Trophoblast cell (in vitro differentiated cells and primary cell): Measurements from ENCODE around the gene BLOC1S3.

ENCODE experiments used
- DNase-seq, 2 donors: peaks; one replicate each; pipeline ENCODE4 v3.0.0-alpha.2; 2016
- H2AFZ ChIP-seq: 2 replicates; pipeline ENCODE4 v1.6.1; 2013; ENCODE audit warnings: low read length, moderate library complexity, mild to moderate bottlenecking; ENCODE audit not compliant: insufficient read depth, poor library complexity
- H2AK5ac ChIP-seq: 2 replicates; pipeline ENCODE4 v1.6.1; 2013; ENCODE audit warnings: mild to moderate bottlenecking, low read length
- H2BK120ac ChIP-seq: 2 replicates; pipeline ENCODE4 v1.6.1; 2013; ENCODE audit warnings: low read length, mild to moderate bottlenecking, moderate library complexity; ENCODE audit not compliant: insufficient read depth, poor library complexity
- H2BK12ac ChIP-seq: 2 replicates; pipeline ENCODE4 v1.6.1; 2013; ENCODE audit warnings: mild to moderate bottlenecking, low read length, moderate library complexity
- H2BK5ac ChIP-seq: 2 replicates; pipeline ENCODE4 v1.6.1; 2013; ENCODE audit warnings: low read length, low read depth, moderate library complexity, mild to moderate bottlenecking; ENCODE audit not compliant: poor library complexity
- H3K14ac ChIP-seq: 2 replicates; pipeline ENCODE4 v1.6.1; 2013; ENCODE audit warnings: mild to moderate bottlenecking, low read length
- H3K18ac ChIP-seq: 2 replicates; pipeline ENCODE4 v1.6.1; 2013; ENCODE audit warnings: mild to moderate bottlenecking, low read length
- H3K23ac ChIP-seq: 2 replicates; pipeline ENCODE4 v1.6.1; 2013; ENCODE audit warnings: low read length
- H3K27ac ChIP-seq: 2 replicates; pipeline ENCODE4 v1.5.1; 2013; ENCODE audit warnings: low read depth, mild to moderate bottlenecking, inconsistent platforms, low read length, moderate library complexity
- H3K27me3 ChIP-seq: 2 replicates; pipeline ENCODE4 v1.6.1; 2013; ENCODE audit warnings: inconsistent platforms, mild to moderate bottlenecking, low read length, moderate library complexity; ENCODE audit not compliant: insufficient read depth
- H3K36me3 ChIP-seq, 2 experiments: 1 replicate in 1 of 2; 2 replicates in 1 of 2; pipeline ENCODE4 v1.6.1; 2013; ENCODE audit warnings: low read length in 2 of 2, mild to moderate bottlenecking in 2 of 2, moderate library complexity in 1 of 2; ENCODE audit not compliant: insufficient read depth in 2 of 2, control insufficient read depth in 1 of 2
- H3K4ac ChIP-seq: 2 replicates; pipeline ENCODE4 v1.6.1; 2013; ENCODE audit warnings: low read depth, mild to moderate bottlenecking, low read length, moderate library complexity
- H3K4me1 ChIP-seq, 2 experiments: 1 replicate in 1 of 2; 2 replicates in 1 of 2; pipeline ENCODE4 v1.6.1; 2013; ENCODE audit warnings: low read length in 2 of 2, mild to moderate bottlenecking in 2 of 2, moderate library complexity in 1 of 2; ENCODE audit not compliant: insufficient read depth in 2 of 2, control insufficient read depth in 1 of 2
- H3K4me2 ChIP-seq: 2 replicates; pipeline ENCODE4 v1.6.1; 2013; ENCODE audit warnings: inconsistent platforms, mild to moderate bottlenecking, low read length, moderate library complexity
- H3K4me3 ChIP-seq: 2 replicates; pipeline ENCODE4 v1.5.1; 2013; ENCODE audit warnings: mild to moderate bottlenecking, low read depth, low read length, inconsistent platforms
- H3K79me1 ChIP-seq: one replicate; pipeline ENCODE4 v1.6.1; 2013; ENCODE audit warnings: low read length
- H3K79me2 ChIP-seq: 2 replicates; pipeline ENCODE4 v1.6.1; 2013; ENCODE audit warnings: low read length, mild to moderate bottlenecking; ENCODE audit not compliant: control insufficient read depth, insufficient read depth, poor library complexity
- H3K9ac ChIP-seq: 2 replicates; pipeline ENCODE4 v1.6.1; 2013; ENCODE audit warnings: mild to moderate bottlenecking, low read length
- H3K9me3 ChIP-seq: 2 replicates; pipeline ENCODE4 v1.6.1; 2013; ENCODE audit warnings: low read depth, mild to moderate bottlenecking, control low read depth, inconsistent platforms, low read length; ENCODE audit not compliant: insufficient read depth
- H4K12ac ChIP-seq: 2 replicates; pipeline ENCODE4 v1.6.1; 2013; ENCODE audit warnings: low read depth, mild to moderate bottlenecking, low read length, moderate library complexity
- H4K8ac ChIP-seq: 2 replicates; pipeline ENCODE4 v1.6.1; 2013; ENCODE audit warnings: low read depth, mild to moderate bottlenecking, low read length, moderate library complexity
- H4K91ac ChIP-seq: one replicate; pipeline ENCODE4 v1.6.1; 2013; ENCODE audit warnings: low read depth, mild to moderate bottlenecking, low read length, moderate library complexity
- WGBS: extraction: QIAGEN DNeasy Blood & Tissue Kit; methylation state at CpG from one replicate; pipeline ENCODE4 v1.1.7; 2013; ENCODE audit warnings: missing lambda C conversion rate; ENCODE audit not compliant: insufficient read length, insufficient coverage; ENCODE audit errors: extremely low coverage; 5-methylcytosine and 5-hydroxymethylcytosine counted together

The BLOC1S3 gene

DNA sequence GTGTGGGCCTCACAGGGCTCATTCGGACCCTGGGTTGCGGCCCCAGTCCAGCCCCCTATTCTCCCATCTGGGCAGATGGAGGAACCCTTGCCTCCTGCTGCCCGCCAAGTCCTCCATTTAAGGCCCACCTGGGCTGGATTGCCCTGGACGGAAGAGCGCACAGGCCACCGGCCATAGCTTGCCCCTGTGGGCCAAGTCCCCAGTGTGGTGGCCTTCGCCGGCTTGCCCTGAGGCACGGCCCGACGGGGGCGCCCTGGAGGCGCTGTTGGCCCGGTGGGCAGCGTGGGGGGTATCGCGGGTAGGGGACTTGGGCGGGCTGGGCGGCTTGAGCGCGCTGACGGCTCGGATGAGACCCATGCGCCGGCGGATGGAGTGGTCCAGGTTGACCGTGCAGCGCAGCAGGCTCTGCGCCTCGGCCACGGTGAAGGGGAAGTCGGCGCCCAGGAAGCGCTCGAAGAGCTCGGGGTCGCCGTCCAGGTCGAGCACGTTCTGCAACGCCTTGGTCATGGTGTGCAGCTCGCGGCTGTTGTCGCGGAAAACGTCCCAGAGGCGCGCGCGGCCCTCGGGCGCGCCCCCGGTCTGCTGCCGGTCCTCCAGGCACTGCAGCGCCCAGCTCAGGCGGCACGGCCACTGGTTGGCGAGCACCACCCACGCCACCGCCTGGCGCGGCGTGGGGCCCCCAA, 26.6 kb upstream of the BLOC1S3 start:
- Histone ChIP-seq H3K9me3 (peaks cover 17% of the 10 kb centered on the region), H3K9ac (no peak overlapping the region), H2AK5ac (no peak overlapping the region), H4K12ac (no peak overlapping the region), H3K4me3 (no peak overlapping the region), H3K4ac (no peak overlapping the region), H3K4me1 (peaks cover 2 to 5% of the 10 kb centered on the region in 2 experiments), H3K36me3 (peaks cover 4 to 5% of the 10 kb centered on the region in 2 experiments), H3K14ac (no peak overlapping the region), H3K27ac (no peak overlapping the region), H2BK120ac (no peak overlapping the region), H3K79me2 (no peaks in the 10 kb centered on the region), H4K8ac (no peak overlapping the region), H3K4me2 (peak overlapping the region; percentile 23), H2AFZ (no peak overlapping the region), H4K91ac (no peak overlapping the region), H3K27me3 (peaks cover 22% of the 10 kb centered on the region), H2BK5ac (no peak overlapping the region), H3K23ac (no peak overlapping the region), H3K18ac (no peak overlapping the region), H2BK12ac (no peak overlapping the region), H3K79me1 (no peaks in the 10 kb centered on the region)
- WGBS, result no CpG with 5 or more reads among the region's 64 CpGs
- no peak for DNase-seq

DNA sequence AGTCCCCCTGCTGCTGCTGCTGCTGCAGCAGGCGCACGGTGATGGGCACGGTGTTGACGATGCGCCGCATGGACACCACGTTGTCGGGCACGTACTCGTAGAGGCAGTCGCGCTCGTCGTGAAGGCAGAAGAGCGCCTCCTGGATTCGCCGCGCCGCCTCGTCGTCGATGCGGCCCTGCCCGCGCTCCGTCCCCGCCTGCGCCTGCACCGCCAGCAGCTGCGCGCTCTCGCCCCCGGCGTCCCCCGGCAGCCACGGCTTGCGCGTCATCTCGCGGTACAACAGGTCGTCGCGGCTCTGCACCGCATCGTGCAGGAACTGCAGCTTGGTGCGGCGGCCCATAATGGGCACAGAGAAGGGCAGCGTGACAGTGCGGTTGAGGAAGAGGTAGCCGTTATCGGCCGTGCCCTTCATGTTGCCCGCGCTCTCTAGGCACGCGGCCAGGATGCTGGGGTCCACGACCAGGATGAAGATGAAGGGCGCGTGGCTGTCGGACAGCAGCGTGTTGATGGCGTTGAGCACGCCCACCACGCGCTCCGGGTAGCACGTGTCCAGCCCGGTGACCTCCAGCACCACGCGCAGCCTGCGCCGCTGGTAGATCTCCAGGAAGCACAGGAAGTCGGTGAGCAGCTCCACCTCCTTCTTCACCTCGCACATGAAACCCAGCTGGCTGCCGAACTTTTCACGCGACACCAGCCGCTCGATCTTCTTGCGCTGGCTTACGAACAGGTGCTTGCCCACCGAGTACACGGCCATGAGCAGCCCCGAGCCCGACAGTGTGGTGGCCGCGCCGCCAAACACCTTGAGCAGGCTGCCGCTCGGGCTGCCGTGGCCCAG, 25.9 kb upstream of the BLOC1S3 start:
- peaks cover 0 to 2% of the 10 kb centered on the region in 2 experiments for H3K36me3 ChIP-seq
- no peak overlapping the region for H3K23ac ChIP-seq
- peaks cover 17% of the 10 kb centered on the region for H3K9me3 ChIP-seq
- H3K4ac ChIP-seq, result no peak overlapping the region
- H4K91ac ChIP-seq, result no peak overlapping the region
- whole genome bisulfite sequencing, result no CpG with 5 or more reads among the region's 91 CpGs
- no peak overlapping the region for H4K8ac ChIP-seq
- no peak overlapping the region for H3K9ac ChIP-seq
- H3K14ac ChIP-seq, result no peak overlapping the region
- no peak overlapping the region for H2AK5ac ChIP-seq
- peak overlapping the region; percentile 23 for H3K4me2 ChIP-seq
- no peak overlapping the region for H4K12ac ChIP-seq
- peaks cover 22% of the 10 kb centered on the region for H3K27me3 ChIP-seq
- peak in 1 of 2 donors; percentile 48 for DNase-seq
- no peak overlapping the region for H3K27ac ChIP-seq
- H3K4me1 ChIP-seq, result peaks cover 2 to 5% of the 10 kb centered on the region in 2 experiments
- no peak overlapping the region for H2BK120ac ChIP-seq
- no peaks in the 10 kb centered on the region for H3K79me2 ChIP-seq
- H2AFZ ChIP-seq, result no peak overlapping the region
- H3K79me1 ChIP-seq, result no peaks in the 10 kb centered on the region
- H2BK5ac ChIP-seq, result no peak overlapping the region
- no peak overlapping the region for H2BK12ac ChIP-seq
- peak overlapping the region; percentile 32 for H3K4me3 ChIP-seq
- H3K18ac ChIP-seq, result no peak overlapping the region

DNA sequence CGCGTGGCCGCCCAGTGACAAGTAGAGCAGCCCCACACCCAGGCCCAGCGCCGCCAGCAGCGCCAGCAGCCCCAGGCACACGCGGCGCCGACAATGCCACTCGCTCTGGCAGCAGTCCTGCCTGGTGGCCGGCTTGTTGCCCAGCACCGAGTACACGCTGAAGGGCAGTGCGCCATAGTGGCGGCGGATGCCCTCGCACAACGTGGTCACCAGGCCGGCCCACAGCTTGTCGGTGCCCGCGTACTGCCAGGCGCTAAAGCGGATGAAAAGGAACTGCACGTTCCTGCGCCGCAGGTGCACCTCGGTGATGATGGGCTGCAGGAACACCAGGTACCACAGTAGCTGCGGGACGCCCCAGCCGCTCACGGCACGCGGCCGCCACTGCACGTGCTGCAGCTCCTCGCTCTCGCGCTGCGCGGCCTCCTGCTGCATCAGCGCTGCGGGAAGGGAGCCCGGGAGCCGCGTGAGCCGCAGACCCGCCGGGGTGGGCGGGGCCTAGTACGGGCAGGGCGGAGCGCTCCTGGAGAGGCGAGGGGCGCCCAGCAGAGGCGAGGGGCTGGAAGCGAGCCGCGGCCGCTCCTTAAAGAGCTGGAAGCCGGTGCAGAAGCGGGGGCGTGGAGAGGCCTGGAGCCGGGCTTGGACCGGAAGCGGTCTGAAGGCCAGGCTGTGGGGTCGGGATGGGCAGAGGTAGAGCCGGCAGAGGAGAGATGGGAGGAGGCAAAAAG, 25.1 kb upstream of the BLOC1S3 start:
- H2BK12ac ChIP-seq, result no peak overlapping the region
- H3K4me3 ChIP-seq, result peak overlapping the region; percentile 32
- no peak overlapping the region for H3K9ac ChIP-seq
- H4K12ac ChIP-seq, result no peak overlapping the region
- no peak overlapping the region for H3K14ac ChIP-seq
- no peak overlapping the region for H2AFZ ChIP-seq
- H3K4me1 ChIP-seq, result peaks cover 2 to 5% of the 10 kb centered on the region in 2 experiments
- H3K27me3 ChIP-seq, result peaks cover 22% of the 10 kb centered on the region
- H3K9me3 ChIP-seq, result peaks cover 17% of the 10 kb centered on the region
- no peaks in the 10 kb centered on the region for H3K79me1 ChIP-seq
- no CpG with 5 or more reads among the region's 69 CpGs for WGBS
- H3K23ac ChIP-seq, result no peak overlapping the region
- H3K36me3 ChIP-seq, result peaks cover 0 to under 1% of the 10 kb centered on the region in 2 experiments
- no peaks in the 10 kb centered on the region for H3K79me2 ChIP-seq
- H3K4ac ChIP-seq, result no peak overlapping the region
- no peak overlapping the region for H3K27ac ChIP-seq
- H2BK120ac ChIP-seq, result no peak overlapping the region
- no peak overlapping the region for H2AK5ac ChIP-seq
- peak in 1 of 2 donors; percentile 32 for DNase-seq
- H2BK5ac ChIP-seq, result no peak overlapping the region
- no peak overlapping the region for H4K8ac ChIP-seq
- no peak overlapping the region for H4K91ac ChIP-seq
- H3K4me2 ChIP-seq, result peak overlapping the region; percentile 42
- H3K18ac ChIP-seq, result no peak overlapping the region

DNA sequence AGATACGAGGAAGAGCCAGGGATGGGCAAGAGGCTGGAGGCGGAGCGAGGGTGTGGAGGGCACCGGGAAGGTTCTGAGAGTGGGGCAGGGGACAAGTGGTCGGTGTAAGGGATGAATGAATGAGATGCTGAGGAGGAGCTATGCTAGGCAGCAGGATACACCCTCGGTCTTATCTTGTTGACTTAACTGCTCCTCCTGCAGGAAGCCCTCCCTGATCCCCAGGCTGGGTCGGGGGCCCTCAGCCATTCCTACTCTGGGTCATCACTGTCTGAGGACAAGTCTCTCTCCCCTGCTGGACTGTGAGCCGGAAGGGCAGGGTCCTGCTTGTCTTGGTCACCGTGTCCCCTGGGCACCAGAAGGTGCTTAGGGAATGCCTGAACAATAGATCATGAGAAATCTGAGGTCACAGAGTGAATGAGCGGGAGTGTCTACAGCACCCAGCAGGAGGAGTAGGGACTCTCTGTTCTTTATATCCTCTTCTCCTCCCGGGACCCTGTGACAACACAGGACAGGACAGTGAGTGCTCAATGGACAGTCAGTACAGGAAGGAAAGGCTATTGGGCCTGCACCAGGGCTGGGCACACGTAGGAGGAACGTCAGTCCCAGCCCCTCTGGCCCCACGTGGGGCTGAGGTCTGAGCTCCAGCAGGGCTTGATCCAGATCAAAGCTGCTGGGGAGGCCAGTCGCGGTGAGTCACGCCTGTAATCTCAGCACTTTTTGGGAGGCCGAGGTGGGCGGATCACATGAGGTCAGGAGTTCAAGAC, 24.3 kb upstream of the BLOC1S3 start:
- H4K8ac ChIP-seq, result no peak overlapping the region
- no CpG with 5 or more reads among the region's 19 CpGs for WGBS
- H2BK120ac ChIP-seq, result no peak overlapping the region

More for the DNA sequence above, 24.3 kb upstream of the BLOC1S3 start:
- Histone ChIP-seq H3K18ac (no peak overlapping the region), H2BK5ac (no peak overlapping the region), H3K4me1 (peaks cover 2 to 5% of the 10 kb centered on the region in 2 experiments), H2AK5ac (no peak overlapping the region), H3K14ac (no peak overlapping the region), H3K27ac (no peak overlapping the region), H3K9me3 (peaks cover 17% of the 10 kb centered on the region), H3K27me3 (peaks cover 22% of the 10 kb centered on the region), H3K4ac (no peak overlapping the region), H2BK12ac (no peak overlapping the region), H3K79me1 (no peaks in the 10 kb centered on the region), H3K36me3 (no peaks in the 10 kb centered on the region), H3K23ac (no peak overlapping the region), H2AFZ (peak overlapping the region; percentile 15), H4K91ac (no peak overlapping the region), H3K79me2 (no peaks in the 10 kb centered on the region), H3K4me3 (no peak overlapping the region), H3K9ac (no peak overlapping the region), H4K12ac (no peak overlapping the region), H3K4me2 (peak overlapping the region; percentile 42)
- DNase-seq, result peak in 1 of 2 donors; percentile 28
